Measurements from ENCODE around the gene PRKCA. TPM values are rescaled to one million over a fixed set of nuclear protein-coding genes. Genes with fewer than 3 reads are reported as not detected.

Gene PRKCA
- total RNA-seq, 1 experiment from 2014 or later = 36.1 TPM

GRCh38 chr17:66839616-66840015 is 537.2 kb downstream of the PRKCA start:
- no peak overlapping the region for H3K4me3 ChIP-seq
- peaks cover 55% of the 10 kb centered on the region for H3K27me3 ChIP-seq (replicated peaks)
- H3K9me3 ChIP-seq (replicated peaks) = 0 out of 2 replicates have a peak, but pooled peaks cover 2% of the 10 kb centered on the region
- H3K36me3 ChIP-seq = no peaks in the 10 kb centered on the region
- H3K27ac ChIP-seq = no peak overlapping the region
- no peaks in the 10 kb centered on the region for H3K4me1 ChIP-seq (replicated peaks)
- no peak for DNase-seq (ENCODE audit: low read depth in 1 of 2, low spot score in 2 of 2)

GRCh38 chr17:66840061-66840460 is 537.6 kb downstream of the PRKCA start:
- no peaks in the 10 kb centered on the region for H3K36me3 ChIP-seq
- H3K27ac ChIP-seq = no peak overlapping the region
- H3K9me3 ChIP-seq (replicated peaks) = 0 out of 2 replicates have a peak, but pooled peaks cover 2% of the 10 kb centered on the region
- H3K4me3 ChIP-seq = no peak overlapping the region
- peaks cover 54% of the 10 kb centered on the region for H3K27me3 ChIP-seq (replicated peaks)
- no peaks in the 10 kb centered on the region for H3K4me1 ChIP-seq (replicated peaks)
- no peak for DNase-seq (ENCODE audit: low read depth in 1 of 2, low spot score in 2 of 2)

GRCh38 chr17:66841328-66841727 is 538.9 kb downstream of the PRKCA start:
- H3K36me3 ChIP-seq = no peaks in the 10 kb centered on the region
- no peak overlapping the region for H3K27ac ChIP-seq
- 0 out of 2 replicates have a peak, but pooled peaks cover 3% of the 10 kb centered on the region for H3K9me3 ChIP-seq (replicated peaks)
- DNase-seq (ENCODE audit: low read depth in 1 of 2, low spot score in 2 of 2) = no peak
- no peak overlapping the region for H3K4me3 ChIP-seq
- H3K4me1 ChIP-seq (replicated peaks) = no peaks in the 10 kb centered on the region
- peaks cover 41% of the 10 kb centered on the region for H3K27me3 ChIP-seq (replicated peaks)

- Histone ChIP-seq H3K27ac (no peak overlapping the region), H3K36me3 (no peaks in the 10 kb centered on the region), H3K9me3 (replicated peaks) (0 out of 2 replicates have a peak, but pooled peaks cover 6% of the 10 kb centered on the region), H3K4me1 (replicated peaks) (no peaks in the 10 kb centered on the region), H3K4me3 (no peak overlapping the region), H3K27me3 (replicated peaks) (peaks cover 39% of the 10 kb centered on the region)
- no peak for DNase-seq (ENCODE audit: low read depth in 1 of 2, low spot score in 2 of 2)
Observed at GRCh38 chr17:66841744-66842143, 539.3 kb downstream of the PRKCA start.

GRCh38 chr17:66842505-66842904 is 540.1 kb downstream of the PRKCA start:
- no peaks in the 10 kb centered on the region for H3K36me3 ChIP-seq
- peaks cover 6% of the 10 kb centered on the region; the same call in 1 of the 2 replicates for H3K9me3 ChIP-seq (replicated peaks)
- H3K4me3 ChIP-seq = no peak overlapping the region
- no peak for DNase-seq (ENCODE audit: low read depth in 1 of 2, low spot score in 2 of 2)
- H3K4me1 ChIP-seq (replicated peaks) = no peaks in the 10 kb centered on the region
- H3K27ac ChIP-seq = no peak overlapping the region
- H3K27me3 ChIP-seq (replicated peaks) = peaks cover 35% of the 10 kb centered on the region

GRCh38 chr17:66842959-66843358 is 540.5 kb downstream of the PRKCA start:
- H3K4me3 ChIP-seq = no peak overlapping the region
- no peak for DNase-seq (ENCODE audit: low read depth in 1 of 2, low spot score in 2 of 2)
- H3K27ac ChIP-seq = no peak overlapping the region
- H3K27me3 ChIP-seq (replicated peaks) = peaks cover 31% of the 10 kb centered on the region
- H3K4me1 ChIP-seq (replicated peaks) = no peaks in the 10 kb centered on the region
- H3K36me3 ChIP-seq = no peaks in the 10 kb centered on the region
- peaks cover 6% of the 10 kb centered on the region; the same call in 1 of the 2 replicates for H3K9me3 ChIP-seq (replicated peaks)

GRCh38 chr17:66843627-66844026 is 541.2 kb downstream of the PRKCA start:
- Histone ChIP-seq H3K9me3 (replicated peaks) (peaks cover 6% of the 10 kb centered on the region; the same call in 1 of the 2 replicates), H3K27ac (no peak overlapping the region), H3K27me3 (replicated peaks) (peaks cover 30% of the 10 kb centered on the region), H3K4me3 (no peak overlapping the region), H3K4me1 (replicated peaks) (no peaks in the 10 kb centered on the region), H3K36me3 (no peaks in the 10 kb centered on the region)
- no peak for DNase-seq (ENCODE audit: low read depth in 1 of 2, low spot score in 2 of 2)

- Histone ChIP-seq H3K27me3 (replicated peaks) (peaks cover 19% of the 10 kb centered on the region), H3K4me1 (replicated peaks) (no peaks in the 10 kb centered on the region), H3K9me3 (replicated peaks) (peaks cover 6% of the 10 kb centered on the region; the same call in 1 of the 2 replicates), H3K4me3 (no peak overlapping the region), H3K36me3 (no peaks in the 10 kb centered on the region), H3K27ac (no peak overlapping the region)
- DNase-seq (ENCODE audit: low read depth in 1 of 2, low spot score in 2 of 2) = peak in 1 of 2 experiments; percentile 35
Observed at GRCh38 chr17:66847704-66848103, 545.3 kb downstream of the PRKCA start.

GRCh38 chr17:66848496-66848895 is 546.1 kb downstream of the PRKCA start:
- H3K4me3 ChIP-seq = no peak overlapping the region
- DNase-seq (ENCODE audit: low read depth in 1 of 2, low spot score in 2 of 2) = peak in 1 of 2 experiments; percentile 37
- H3K9me3 ChIP-seq (replicated peaks) = peaks cover 6% of the 10 kb centered on the region; the same call in 1 of the 2 replicates
- H3K4me1 ChIP-seq (replicated peaks) = no peaks in the 10 kb centered on the region
- H3K27ac ChIP-seq = no peak overlapping the region
- H3K27me3 ChIP-seq (replicated peaks) = peaks cover 22% of the 10 kb centered on the region
- H3K36me3 ChIP-seq = no peaks in the 10 kb centered on the region

GRCh38 chr17:66849032-66849655 is 546.7 kb downstream of the PRKCA start:
- peak in 1 of 2 experiments; percentile 36 for DNase-seq (ENCODE audit: low read depth in 1 of 2, low spot score in 2 of 2)
- Histone ChIP-seq H3K9me3 (replicated peaks) (peaks cover 6% of the 10 kb centered on the region; the same call in 1 of the 2 replicates), H3K27me3 (replicated peaks) (peaks cover 22% of the 10 kb centered on the region), H3K27ac (no peak overlapping the region), H3K4me3 (no peak overlapping the region), H3K4me1 (replicated peaks) (no peaks in the 10 kb centered on the region), H3K36me3 (no peaks in the 10 kb centered on the region)

GRCh38 chr17:66849851-66850580 is 547.6 kb downstream of the PRKCA start:
- Histone ChIP-seq H3K9me3 (replicated peaks) (peaks cover 7% of the 10 kb centered on the region; the same call in 1 of the 2 replicates), H3K4me1 (replicated peaks) (no peaks in the 10 kb centered on the region), H3K4me3 (no peak overlapping the region), H3K27me3 (replicated peaks) (peaks cover 15% of the 10 kb centered on the region; the same call in 1 of the 2 replicates), H3K36me3 (no peaks in the 10 kb centered on the region), H3K27ac (no peak overlapping the region)
- DNase-seq (ENCODE audit: low read depth in 1 of 2, low spot score in 2 of 2) = peak in 1 of 2 experiments; percentile 34

GRCh38 chr17:66850692-66851091 is 548.3 kb downstream of the PRKCA start:
- H3K36me3 ChIP-seq = no peaks in the 10 kb centered on the region
- H3K4me3 ChIP-seq = no peak overlapping the region
- H3K27me3 ChIP-seq (replicated peaks) = peaks cover 15% of the 10 kb centered on the region; the same call in 1 of the 2 replicates
- no peak overlapping the region for H3K27ac ChIP-seq
- no peaks in the 10 kb centered on the region for H3K4me1 ChIP-seq (replicated peaks)
- H3K9me3 ChIP-seq (replicated peaks) = peaks cover 7% of the 10 kb centered on the region; the same call in 1 of the 2 replicates
- no peak for DNase-seq (ENCODE audit: low read depth in 1 of 2, low spot score in 2 of 2)

- Histone ChIP-seq H3K4me3 (no peak overlapping the region), H3K27ac (no peak overlapping the region), H3K36me3 (no peaks in the 10 kb centered on the region), H3K27me3 (replicated peaks) (peaks cover 12% of the 10 kb centered on the region; the same call in 1 of the 2 replicates), H3K4me1 (replicated peaks) (no peaks in the 10 kb centered on the region), H3K9me3 (replicated peaks) (0 out of 2 replicates have a peak, but pooled peaks cover 3% of the 10 kb centered on the region)
- peak; percentile 56 to 85 for DNase-seq (ENCODE audit: low read depth in 1 of 2, low spot score in 2 of 2)
Observed at GRCh38 chr17:66855204-66855603, 552.8 kb downstream of the PRKCA start.

Data from SJSA1 (cell line).